ENCODE data around the gene SIDT2.

DNA sequence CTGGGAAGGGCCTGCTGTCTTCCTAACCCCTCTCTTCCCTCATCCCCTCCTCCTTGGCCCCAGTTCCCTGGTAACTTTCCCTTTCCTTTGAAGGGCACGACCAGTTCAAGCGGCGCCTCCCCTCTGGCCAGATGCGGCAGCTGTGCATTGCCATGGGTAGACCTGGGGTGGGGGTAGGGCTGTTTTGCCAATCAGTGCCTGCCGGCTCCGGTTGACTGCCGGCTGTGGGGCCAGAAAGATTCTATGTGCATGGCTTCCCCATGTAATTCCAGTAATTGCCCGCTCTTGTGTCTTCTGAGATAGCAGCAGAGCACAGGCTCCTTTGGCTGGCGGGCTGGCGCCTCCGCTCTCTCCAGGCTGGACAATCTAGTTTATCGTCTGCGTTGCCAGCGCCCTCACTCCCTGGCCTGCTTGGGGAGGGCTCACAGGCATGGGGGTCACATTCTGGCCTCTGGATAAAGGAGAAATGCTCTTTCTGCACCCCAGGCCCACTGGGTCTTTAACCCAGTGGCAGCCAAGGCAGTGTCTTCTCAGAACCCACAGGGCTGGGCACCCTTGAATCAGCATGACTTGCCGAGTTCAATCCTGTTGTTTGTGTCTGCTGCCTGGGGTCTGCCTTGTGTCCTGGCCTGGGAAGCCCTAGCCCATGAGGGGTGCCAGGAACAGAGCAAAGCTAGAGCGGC lies 9.4 kb downstream of the SIDT2 start:
- no peak for TF ChIP-seq YY1 (IDR thresholded peaks at IDR 0.05; ENCODE audit: insufficient read depth, insufficient read length)
- no peak for TF ChIP-seq ZNF274 (IDR thresholded peaks at IDR 0.05; ENCODE audit: low read depth, low read length)
- TF ChIP-seq SUZ12 (IDR thresholded peaks at IDR 0.05; ENCODE audit: extremely low read depth, insufficient read depth, insufficient read length): no peak

Data from NT2/D1 (cell line).